HG02571 (cell line): Measurements from ENCODE around the gene PGRMC1.
"Not testable (repeated sequence)": the region's sequence is repeated elsewhere in the genome, so short reads cannot be mapped to it uniquely, and the experiment has no call there.

ENCODE experiments used
- ATAC-seq: cut with Tn5 transposase; IDR thresholded peaks from one replicate; pipeline ENCODE4 v1.9.1; 2021; ENCODE audit warnings: mild to moderate bottlenecking, moderate library complexity; ENCODE audit not compliant: unreplicated experiment

Gene PGRMC1

DNA sequence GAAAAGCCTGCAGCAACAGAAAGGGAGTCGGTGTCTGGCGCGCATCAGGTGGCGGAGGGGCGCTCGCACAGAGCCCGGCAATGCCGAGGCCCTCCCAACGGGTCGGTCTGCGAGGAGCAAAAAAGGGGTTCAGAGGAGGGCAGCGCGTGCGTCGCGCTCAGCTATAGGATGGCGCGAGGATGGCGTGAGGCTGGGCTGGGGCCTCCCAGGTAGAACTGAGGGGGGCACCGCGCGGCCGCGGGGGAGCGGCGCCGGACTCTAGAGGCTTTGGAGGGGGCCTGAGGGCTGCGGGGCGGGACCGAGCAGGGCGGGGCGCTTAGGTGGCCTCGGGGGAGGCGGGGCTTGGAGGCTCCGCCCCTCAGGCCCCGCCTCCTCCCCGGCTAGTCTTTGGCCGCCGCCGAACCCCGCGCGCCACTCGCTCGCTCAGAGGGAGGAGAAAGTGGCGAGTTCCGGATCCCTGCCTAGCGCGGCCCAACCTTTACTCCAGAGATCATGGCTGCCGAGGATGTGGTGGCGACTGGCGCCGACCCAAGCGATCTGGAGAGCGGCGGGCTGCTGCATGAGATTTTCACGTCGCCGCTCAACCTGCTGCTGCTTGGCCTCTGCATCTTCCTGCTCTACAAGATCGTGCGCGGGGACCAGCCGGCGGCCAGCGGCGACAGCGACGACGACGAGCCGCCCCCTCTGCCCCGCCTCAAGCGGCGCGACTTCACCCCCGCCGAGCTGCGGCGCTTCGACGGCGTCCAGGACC is at the start of gene PGRMC1:
TSS of gene PGRMC1 (plus strand) at position 414 of the 751 bp plus-strand sequence. CDS start at position 493, 79 bp downstream.
- ATAC-seq, result peak; percentile 90

DNA sequence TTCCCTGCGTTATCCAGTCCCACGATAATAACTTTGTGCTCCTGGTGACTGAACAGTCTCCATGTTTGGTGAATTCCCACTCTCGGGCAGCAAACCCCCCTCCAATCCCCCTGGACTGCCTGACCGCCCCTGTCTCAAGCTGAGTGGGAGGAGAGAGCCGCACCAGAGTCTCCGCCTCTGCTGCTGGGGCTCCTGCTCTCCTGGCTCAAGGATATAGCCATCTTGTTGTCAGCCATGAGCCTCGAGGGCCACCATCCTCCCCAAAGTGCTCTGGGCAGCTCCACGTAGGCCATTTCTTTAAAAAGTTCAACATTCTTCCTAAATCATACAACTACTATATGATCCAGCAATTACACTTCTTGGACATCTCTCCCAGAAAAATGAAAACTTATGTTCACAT is 49.3 kb upstream of the PGRMC1 start:
- no peak for ATAC-seq

DNA sequence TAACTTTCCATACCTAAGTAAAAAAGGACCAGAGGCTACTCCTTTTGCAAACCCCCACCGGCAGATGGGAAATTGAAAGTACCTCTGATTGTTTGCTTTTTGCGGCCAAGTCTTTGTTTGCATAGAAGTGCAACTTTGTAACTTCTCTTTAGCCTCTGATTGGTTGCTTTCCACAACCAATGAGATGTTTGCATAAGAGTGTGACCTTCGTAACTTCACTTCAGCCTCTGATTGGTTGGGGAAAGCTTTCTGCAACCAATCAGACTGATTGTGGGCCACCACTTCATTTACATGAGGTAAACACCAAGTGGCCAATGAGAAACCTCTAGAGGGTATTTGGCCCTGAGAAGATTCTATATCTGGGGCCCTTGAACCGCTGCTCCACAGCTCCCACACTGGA is 48.8 kb upstream of the PGRMC1 start:
- ATAC-seq, result no peak

DNA sequence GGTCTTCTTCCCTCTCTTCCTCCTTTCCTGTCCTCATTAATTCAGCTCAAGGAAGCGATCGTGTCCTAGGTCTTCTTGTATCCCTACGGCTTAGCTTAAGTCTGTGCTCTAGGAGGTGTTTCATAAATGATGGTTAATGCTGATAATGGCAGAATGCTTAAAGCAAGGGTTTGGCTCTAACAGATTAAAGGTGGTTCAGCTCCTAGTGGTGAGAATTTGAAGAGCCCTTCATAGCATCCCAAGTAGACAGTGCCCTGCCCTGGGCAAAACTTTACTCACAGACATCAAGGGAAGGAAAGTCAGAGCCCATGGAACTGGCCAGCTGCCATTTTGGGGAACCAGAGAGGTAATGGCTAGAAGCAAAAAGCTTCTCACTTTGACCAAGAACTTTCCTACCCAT is 47.0 kb upstream of the PGRMC1 start:
- no peak for ATAC-seq

DNA sequence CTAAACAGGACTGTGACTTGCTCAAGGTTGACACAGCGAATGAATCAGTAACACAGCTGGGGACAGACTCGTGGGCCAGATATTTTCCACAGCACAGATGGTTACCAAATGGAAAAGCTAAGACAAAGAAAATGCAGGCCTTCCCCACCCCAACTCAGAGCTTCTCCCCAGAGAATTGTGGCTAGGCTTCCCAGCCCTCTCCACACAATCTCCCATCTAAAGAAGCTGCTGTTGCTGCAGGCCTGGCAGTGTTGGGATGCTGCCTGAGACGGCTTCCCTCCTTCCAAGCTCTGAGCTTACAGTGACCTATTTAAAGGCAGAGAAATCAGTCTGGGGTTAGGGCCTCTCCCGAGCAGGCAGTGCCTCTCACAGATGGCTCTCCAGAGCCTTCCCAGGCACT is 46.5 kb upstream of the PGRMC1 start:
- no peak for ATAC-seq

DNA sequence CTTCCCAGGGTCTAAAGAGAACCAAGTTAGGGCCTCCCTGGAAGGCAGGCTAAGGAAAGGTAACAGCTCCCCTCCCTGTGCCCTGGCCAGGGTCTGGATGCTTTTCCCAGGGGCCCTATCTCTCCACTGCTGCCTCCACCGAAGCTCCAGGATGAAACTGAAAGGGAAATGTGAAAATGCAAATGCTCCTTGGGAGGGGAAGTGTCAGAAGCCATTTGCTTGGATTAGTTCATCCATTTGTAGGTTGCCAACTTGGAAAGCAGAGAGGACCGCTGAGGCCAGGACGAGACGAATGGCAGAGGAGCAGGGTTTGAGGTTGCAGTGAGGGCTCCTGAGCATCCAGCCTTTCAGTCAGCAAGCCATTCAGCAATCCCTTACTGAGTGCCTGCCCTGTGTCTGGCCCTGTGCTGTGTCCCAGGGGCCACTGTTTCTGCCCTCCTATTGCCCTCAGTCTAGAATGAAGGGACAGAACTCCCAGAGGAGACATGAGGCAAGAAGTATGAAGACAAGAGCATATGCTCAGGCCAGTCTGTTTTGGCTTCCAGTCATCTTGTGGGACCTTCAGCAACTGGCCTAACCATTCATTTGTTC is 45.9 kb upstream of the PGRMC1 start:
- no peak for ATAC-seq

DNA sequence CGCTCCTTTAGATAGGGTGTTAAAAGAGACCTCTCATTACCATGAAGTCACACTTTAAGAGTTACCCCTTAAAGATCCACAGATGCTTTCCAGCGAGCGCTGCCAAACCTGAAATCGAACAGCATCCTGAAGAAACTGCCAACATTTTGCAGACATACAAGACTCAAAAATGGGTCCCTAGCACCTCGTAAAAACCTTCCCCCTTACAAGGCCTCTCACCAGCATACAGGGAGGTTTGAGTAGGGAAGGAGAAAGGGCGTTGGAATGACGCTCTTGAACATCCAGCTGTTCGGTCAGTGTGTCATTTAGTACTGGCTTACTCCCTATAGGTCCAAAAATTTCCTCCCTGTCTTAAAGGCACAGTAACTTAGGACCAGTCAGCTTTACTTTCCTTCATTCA is 45.3 kb upstream of the PGRMC1 start:
- no peak for ATAC-seq

DNA sequence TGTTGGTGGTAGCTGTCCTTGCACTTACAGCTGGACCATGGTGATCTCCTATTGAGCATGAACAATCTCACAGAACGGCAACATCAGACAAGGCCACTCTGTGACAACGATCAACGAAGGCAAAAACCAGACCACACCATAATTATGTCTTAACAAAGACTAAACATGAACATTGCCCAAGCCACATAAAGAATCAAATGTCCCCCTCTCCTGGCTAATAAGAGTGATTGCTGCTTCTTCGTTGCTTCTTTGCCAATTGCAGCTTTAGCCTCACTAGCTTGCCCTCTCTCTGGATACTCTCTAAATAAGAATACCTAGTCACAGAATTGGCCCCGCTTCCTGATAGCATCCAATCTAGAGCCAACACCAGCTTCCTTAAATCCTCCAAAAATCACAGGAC is 41.5 kb upstream of the PGRMC1 start:
- no peak for ATAC-seq

DNA sequence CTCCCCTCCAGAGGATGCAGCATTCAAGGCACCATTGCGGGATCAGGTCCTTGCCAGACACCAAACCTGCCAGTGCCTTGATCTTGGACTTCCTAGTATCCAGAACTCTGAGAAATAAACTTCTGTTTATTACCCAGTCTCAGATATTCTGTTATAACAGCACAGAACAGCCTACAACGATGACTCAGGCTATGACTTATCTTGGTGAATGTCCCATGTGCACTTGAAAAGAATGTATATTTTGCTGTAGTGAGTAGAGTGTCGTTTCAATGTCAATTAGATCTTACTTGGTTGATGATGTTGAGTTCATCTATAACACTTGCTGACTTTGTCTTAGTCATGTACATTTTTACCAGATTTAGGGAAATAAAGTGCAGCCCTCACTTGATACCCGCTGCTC is 34.5 kb upstream of the PGRMC1 start:
- no peak for ATAC-seq

DNA sequence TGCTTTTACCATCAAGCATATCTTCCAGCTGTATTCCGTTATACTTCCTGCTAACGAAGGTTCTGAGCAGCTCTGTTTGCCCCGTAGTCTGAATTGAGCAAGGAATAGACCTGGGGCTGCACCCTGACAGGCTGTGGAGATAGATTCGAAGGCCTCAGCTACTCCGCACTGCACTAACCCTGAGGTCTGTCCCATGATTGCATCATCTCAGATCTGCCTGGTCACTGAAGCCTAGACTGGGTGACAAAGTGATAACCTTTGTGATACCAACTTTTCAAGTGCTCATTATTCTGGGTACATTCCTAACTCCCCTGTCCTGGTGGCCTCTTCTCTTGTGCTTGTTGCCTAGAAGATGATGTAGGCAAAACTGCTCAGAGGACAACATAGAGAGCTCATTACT is 29.9 kb upstream of the PGRMC1 start:
- no peak for ATAC-seq

DNA sequence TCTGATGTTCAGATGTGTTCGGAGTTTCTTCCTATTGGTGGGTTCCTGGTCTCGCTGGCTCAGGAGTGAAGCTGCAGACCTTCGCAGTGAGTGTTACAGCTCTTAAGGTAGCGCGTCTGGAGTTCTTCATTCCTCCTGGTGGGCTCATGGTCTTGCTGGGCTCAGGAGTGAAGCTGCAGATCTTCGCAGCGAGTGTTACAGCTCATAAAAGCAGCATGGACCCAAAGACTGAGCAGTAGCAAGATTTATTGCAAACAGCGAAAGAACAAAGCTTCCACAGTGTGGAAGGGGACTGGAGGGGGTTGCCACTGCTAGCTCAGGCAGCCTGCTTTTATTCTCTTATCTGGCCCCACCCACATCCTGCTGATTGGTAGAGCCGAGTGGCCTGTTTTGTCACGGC is 28.6 kb upstream of the PGRMC1 start:
- ATAC-seq, result not testable (repeated sequence)

DNA sequence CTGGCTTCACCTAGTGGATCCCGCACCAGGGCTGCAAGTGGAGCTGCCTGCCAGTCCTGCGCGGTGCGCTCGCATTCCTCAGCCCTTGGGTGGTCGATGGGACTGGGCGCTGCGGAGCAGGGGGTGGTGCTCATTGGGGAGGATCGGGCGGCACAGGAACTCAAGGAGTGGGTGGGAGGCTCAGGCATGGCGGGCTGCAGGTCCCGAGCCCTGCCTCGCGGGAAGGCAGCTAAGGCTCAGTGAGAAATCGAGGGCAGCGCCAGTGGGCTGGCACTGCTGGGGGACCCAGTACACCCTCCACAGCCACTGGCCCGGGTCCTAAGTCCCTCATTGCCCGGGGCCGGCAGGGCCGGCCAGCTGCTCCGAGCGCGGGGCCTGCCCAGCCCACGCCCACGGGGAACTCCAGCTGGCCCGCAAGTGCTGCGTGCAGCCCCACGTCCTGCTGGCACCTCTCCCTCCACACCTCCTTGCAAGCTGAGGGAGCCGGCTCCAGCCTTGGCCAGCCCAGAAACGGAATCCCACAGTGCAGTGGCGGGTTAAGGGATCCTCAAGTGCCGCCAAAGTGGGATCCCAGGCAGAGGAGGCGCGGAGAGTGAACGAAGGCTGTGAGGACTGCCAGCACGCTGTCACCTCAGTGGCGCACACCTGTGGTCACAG is 27.6 kb upstream of the PGRMC1 start:
- no peak for ATAC-seq

DNA sequence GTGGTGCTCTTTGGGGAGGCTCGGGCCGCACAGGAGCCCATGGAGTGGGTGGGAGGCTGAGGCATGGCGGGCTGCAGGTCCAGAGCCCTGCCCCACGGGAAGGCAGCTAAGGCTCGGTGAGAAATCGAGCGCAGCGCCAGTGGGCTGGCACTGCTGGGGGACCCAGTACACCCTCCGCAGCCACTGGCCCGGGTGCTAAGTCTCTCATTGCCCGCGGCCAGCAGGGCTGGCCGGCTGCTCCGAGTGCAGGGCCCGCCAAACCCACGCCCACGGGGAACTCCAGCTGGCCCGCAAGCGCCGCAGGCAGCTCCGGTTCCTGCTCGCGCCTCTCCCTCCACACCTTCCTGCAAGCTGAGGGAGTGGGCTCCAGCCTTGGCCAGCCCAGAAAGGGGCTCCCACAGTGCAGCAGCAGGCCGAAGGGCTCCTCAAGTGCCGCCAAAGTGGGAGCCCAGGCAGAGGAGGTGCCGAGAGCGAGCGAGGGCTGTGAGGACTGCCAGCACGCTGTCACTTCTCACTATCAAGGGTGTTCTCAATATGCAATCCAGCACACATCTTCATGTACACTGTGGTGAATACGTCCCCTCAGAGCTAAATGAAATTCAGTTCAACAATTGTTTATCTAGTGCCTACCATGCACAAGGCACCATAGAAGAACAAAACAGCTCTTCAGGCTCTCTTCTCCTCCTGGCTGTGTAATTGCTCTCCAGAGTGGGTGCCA is 25.0 kb upstream of the PGRMC1 start:
- ATAC-seq, result not testable (repeated sequence)

DNA sequence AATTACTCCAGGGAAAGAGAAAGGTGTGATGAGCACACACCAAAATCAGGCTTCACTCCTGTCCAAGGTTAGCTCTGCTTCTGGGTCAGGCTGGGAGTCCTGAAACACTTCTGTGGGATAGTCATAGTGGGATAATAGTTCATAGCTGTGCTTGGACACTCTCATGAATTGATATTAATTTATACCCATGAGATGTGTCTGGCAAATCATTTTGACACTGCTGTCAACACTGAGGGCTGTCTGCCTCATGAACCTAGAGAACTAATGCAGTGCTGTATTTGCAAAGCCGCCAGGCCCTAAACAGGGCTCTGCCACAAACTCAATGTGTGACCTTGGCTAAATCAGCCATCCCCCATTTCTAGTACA is 24.5 kb upstream of the PGRMC1 start:
- ATAC-seq, result no peak

DNA sequence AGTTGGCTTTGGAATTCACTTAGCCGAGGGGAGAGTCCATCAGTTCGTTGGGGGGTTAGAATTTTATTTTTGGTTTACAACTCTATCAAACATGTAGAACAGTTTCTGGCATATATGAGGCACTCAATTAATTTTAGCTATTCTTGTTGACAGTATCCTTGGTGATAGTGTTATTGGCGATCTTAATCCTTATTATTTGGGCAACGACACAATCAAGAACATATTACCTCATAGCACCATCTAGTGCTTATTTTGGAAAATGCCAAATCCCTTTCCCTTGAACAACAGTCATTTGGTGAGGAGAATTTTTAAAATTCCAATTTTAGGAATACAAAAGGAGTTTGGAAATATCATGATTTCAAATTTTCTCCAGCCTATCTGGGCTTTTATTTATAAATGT is 17.9 kb upstream of the PGRMC1 start:
- ATAC-seq, result no peak

DNA sequence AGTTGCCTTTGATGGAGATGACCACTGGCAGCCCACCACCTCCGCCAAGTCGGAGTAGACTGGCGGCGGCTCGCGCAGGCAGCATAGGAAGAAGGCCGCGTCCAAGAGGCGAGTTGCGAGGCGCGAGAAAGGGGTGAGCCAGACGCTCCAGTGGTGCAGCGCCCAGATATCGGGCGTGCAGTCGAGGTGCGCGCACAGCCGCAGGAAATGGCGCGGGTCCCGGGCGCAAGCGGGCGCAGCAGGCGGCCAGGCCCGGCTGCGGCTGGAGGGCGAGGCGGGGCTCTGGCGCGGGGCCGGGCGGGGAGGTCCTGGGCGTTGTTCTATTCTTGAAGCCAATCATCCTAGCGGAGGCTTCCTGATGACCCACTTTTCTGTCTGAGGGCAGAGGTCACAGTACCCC is 13.2 kb upstream of the PGRMC1 start:
- ATAC-seq, result no peak

DNA sequence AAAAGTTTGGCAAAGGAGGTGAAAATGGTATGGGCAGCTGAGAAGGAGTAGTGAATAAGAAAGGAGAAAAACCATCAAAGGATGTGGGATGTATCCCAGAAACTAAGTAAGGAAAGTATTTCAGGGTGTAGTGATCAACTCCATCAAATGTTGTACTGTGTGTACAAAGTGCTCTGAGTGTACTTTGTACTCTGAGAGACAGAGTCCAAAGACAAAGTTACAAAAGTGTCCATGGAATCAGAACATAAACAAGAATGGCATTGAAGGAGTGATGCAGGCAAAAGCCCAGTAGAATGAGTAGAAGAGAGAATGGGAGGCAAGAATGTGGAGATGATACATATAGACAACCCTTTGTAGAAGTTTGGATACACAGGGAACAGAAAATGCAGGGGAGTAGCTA is 12.3 kb upstream of the PGRMC1 start:
- ATAC-seq, result no peak

DNA sequence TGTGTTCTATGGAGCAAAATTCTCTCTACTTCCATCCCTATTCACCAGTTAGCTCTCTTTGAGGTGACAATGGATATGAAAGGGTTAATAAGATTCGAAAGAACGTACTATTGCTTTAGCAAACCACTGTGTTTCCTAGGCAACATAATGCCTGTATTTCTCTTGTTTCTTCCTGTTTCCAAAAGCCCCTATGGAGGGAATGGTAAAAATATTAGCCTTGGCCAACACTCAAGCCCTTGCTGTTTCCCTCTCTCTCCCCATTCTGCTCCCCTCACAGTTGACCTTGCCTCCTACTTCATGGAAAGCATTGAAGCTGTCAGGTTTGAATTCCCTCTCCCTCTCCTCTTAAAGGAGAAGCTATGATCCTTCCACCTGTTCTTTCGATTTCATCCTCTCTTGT is 9.6 kb upstream of the PGRMC1 start:
- no peak for ATAC-seq

DNA sequence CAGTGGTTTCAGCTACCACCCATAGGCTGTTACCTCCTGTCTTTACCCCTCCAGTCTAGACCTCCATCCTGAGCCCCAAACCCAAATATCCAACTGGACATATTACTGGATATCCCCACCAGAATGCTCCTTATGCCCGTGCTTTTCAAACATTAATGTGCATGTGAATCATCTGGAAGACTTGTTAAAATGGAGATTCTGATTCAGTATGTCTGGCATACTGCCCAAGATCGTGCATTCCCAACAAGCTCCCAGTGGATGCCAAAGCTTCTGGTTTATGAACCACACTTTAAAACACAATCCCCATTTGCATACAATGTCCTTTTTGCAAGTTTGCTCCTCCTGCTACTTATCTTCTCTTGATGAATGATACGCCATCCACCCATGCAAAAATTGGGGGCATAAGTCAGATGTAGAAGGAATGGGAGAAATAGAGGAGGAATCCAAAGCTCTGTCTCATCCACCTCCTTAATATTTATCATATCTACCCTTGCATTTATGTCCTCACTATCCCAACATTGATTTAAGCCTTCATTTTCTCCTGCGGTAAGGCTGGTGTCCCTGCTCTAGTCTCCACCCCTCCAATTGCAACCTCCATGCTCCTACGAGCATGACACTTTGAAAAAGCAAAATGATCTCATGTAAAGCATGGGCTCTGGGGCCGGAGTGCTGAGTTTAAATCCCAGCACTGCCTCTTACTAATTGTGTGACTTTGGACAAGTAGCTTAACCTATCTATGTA is 7.4 kb upstream of the PGRMC1 start:
- no peak for ATAC-seq

DNA sequence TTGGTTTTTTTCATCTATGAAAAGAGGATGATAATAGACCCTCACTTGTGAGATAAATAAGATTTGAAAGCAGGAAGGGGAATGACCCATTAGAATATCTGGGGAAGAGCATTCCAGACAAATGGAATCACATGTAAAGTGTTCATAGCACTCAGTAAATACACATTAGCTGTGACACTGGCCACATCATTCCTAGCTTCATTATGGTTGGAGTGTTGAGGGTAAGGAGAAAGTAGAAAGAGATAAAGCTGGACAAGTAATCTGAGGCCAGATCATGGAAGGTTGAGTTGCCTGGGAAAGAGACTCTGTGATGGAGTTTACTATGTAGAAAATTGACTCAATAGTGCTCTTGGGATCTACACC is 6.9 kb upstream of the PGRMC1 start:
- no peak for ATAC-seq

DNA sequence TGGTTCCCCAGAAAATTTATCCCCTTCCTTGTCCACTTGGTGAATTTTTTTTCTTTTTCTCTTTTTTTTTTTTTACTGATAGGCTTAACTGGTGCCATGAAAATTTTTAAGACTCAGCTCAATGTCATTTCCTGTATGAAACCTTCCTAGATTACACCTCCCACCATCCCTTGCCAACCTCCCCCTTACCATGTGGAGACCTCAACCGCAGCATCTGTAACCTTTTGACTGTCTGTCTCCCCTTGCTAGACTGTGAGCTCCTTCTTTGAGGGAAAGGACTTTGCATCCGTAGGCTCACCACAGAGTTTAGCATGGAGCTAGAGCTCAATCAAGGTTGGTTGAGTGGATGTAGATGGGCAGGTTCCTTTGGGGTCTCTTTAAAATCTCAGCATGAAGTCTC is 5.2 kb upstream of the PGRMC1 start:
- ATAC-seq, result no peak
